Right renal cortex interstitium (tissue), 3 donors: ENCODE data around the gene MAGEA3. TPM values are rescaled to one million over a fixed set of nuclear protein-coding genes. Genes with fewer than 3 reads are reported as not detected.
"Not testable (repeated sequence)": the region's sequence is repeated elsewhere in the genome, so short reads cannot be mapped to it uniquely, and the experiment has no call there.

Experiments used
- DNase-seq, 3 donors: peaks; one replicate each; pipeline ENCODE4 v3.0.0-alpha.2; 2013; ENCODE audit warnings: low read depth in 3 of 3, low spot score in 2 of 3
- polyA plus RNA-seq, 3 donors: library from polyadenylated mRNA; unstranded; fragments of 120-200 nt; gene quantifications; one replicate each; pipeline ENCODE4 v1.2.1, GENCODE V29; 2013; ENCODE audit not compliant: insufficient read length in 3 of 3

MAGEA3 gene
- polyA plus RNA-seq, 3 donors, result not detected

DNA sequence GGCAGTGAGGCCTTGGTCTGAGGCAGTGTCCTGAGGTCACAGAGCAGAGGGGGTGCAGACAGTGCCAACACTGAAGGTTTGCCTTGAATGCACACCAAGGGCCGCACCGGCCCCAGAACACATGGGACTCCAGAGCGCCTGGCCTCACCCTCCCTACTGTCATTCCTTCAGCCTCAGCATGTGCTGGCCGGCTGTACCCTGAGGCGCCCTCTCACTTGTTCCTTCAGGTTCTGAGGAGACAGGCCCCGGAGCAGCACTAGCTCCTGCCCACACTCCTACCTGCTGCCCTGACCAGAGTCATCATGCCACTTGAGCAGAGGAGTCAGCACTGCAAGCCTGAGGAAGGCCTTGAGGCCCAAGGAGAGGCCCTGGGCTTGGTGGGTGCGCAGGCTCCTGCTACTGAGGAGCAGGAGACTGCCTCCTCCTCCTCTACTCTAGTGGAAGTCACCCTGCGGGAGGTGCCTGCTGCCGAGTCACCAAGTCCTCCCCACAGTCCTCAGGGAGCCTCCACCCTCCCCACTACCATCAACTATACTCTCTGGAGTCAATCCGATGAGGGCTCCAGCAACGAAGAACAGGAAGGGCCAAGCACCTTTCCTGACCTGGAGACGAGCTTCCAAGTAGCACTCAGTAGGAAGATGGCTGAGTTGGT, 37.4 kb downstream of the MAGEA3 start:
- DNase-seq, result no peak

GRCh38 chrX:152736528-152736927, 37.9 kb downstream of the MAGEA3 start:
- DNase-seq, result not testable (repeated sequence)

DNA sequence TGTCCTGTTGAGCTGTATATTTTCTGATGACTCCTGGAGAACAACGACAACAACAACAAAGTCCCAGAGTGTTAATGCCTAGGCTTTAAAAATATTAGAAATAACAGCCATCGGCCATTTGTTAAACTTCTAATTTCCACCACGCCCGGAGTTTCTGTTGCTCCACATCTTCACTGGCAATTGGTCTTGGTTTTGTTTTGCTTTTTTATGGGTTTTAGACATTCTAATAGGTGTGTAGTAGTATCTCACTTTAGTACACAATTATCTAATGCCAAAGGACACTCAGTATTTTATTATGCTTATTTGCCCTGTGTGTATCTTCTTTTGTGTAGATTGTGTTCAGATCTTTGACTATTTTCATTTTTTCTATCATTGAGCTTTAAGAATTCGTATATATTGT, 40.0 kb downstream of the MAGEA3 start:
- DNase-seq, result no peak

Other genes starting within 250 kb of the MAGEA3 start
- under 1 TPM; 0.14 to 0.25 (median 0.18) TPM for gene GABRA3, start 247.5 kb upstream of the MAGEA3 start, polyA plus RNA-seq
- gene GABRQ, start 60.9 kb upstream of the MAGEA3 start, polyA plus RNA-seq, result 1 to 10 TPM; 1.4 to 2.0 (median 1.6) TPM
- gene CSAG2, start 10.5 kb downstream of the MAGEA3 start, polyA plus RNA-seq, result not detected
- gene MAGEA2B, start 15.8 kb downstream of the MAGEA3 start, polyA plus RNA-seq, result not detected
- gene CSAG1, start 34.9 kb downstream of the MAGEA3 start, polyA plus RNA-seq, result not detected
- not detected for gene MAGEA12, start 35.0 kb downstream of the MAGEA3 start, polyA plus RNA-seq
- gene MAGEA2, start 55.0 kb downstream of the MAGEA3 start, polyA plus RNA-seq, result not detected
- gene CSAG3, start 60.4 kb downstream of the MAGEA3 start, polyA plus RNA-seq, result not detected
- gene MAGEA6, start 70.9 kb downstream of the MAGEA3 start, polyA plus RNA-seq, result not detected
- gene CETN2, start 132.0 kb downstream of the MAGEA3 start, polyA plus RNA-seq, result 100 to 1,000 TPM; 132 to 135 (median 133) TPM
- gene NSDHL, start 132.3 kb downstream of the MAGEA3 start, polyA plus RNA-seq, result 10 to 100 TPM; 30.8 to 31.8 (median 31.2) TPM
- gene ZNF185, start 199.3 kb downstream of the MAGEA3 start, polyA plus RNA-seq, result 10 to 100 TPM; 46.7 to 50.7 (median 49.5) TPM